T1000 (cell line): ENCODE data around the gene RBM12.
A peak's percentile ranks its signal among the peaks of the same experiment; 100 is the strongest.

Experiments used
- DNase-seq: peaks from one replicate; lab custom pipeline; 2025; ENCODE audit warnings: mixed read lengths; lab: John Stamatoyannopoulos, UW

The RBM12 gene

GRCh38 chr20:35620818-35621559 is 43.7 kb downstream of the RBM12 start:
- DNase-seq, result no peak

GRCh38 chr20:35619196-35620095 is 45.3 kb downstream of the RBM12 start:
- DNase-seq, result peak; percentile 86

DNA sequence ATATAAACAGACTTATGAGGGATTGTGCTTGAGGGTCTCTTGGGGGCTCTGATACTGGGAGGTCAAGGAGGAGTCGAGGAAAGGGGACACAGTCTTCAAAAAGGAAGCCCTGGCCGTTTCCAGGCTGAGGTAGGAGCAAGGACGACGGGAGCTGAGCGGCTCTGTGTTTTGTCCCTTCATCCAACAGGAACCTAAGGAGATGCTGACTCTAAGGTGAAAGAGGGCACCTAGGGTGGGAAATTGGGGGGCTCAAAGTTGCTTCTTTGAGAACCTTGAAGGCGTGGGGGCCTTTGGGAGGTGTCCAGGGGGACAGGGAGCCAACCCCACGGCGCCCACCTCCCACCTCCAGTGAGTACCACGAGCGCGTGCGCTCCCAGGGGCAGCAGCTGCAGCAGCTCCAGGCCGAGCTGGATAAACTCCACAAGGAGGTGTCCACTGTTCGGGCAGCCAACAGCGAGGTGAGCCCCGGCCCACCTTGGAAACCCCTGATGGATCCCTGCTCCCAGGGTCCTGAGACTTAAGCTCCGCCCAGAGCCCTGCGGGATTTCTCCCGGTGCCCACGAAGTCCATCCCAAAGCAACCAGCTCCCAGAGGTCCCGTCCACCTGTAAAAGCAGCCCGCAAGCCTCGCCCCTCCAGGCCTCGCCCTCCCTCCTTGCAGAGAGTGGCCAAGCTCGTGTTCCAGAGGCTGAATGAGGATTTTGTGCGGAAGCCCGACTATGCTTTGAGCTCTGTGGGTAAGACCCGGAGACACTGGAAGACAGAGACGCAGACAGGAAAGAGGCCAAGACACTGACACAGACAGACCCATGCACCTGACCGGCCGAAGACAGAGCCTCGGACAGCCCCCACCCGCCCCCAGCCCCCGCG is 46.2 kb downstream of the RBM12 start:
- no peak for DNase-seq

DNA sequence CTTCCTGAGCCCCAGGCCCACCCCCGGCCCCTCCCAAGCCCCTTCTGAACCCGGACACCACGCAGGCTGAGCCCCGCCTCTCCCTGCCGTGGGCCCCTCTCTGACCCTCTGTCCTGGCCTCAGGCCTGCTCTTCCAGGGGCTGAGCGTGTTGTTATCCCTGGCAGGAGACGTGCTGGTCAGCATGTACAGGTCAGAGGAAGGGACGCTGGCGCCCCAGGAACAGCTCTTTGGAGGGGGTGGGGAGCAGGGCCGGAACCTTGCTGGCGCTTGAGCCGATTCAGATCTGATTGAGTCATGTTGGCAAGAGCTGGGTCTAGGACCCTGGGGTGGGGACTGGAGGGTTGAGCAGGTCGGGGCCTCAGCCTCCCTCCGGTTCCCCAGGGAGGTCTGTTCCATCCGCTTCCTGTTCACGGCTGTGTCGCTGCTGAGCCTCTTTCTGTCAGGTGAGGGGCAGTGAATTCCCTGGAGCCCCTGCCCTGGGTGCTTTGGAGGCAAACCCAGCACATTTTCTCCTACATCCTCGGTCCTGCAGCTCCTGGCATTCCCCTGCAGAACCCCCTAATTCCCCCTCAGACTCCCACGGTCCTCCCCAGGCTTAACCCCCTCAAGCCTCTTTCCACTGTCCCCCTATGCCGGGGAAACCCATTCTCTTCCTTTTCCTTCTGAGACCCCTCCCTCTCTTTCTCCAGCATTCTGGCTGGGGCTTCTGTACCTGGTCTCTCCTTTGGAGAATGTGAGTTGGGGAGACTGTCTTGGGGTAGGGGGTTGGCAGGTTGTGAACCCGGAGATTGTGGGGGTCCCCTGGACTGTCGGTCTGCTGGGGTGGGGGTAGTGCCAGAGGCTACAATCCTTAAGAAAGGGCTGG is 47.1 kb downstream of the RBM12 start:
- peak; percentile 43 for DNase-seq

DNA sequence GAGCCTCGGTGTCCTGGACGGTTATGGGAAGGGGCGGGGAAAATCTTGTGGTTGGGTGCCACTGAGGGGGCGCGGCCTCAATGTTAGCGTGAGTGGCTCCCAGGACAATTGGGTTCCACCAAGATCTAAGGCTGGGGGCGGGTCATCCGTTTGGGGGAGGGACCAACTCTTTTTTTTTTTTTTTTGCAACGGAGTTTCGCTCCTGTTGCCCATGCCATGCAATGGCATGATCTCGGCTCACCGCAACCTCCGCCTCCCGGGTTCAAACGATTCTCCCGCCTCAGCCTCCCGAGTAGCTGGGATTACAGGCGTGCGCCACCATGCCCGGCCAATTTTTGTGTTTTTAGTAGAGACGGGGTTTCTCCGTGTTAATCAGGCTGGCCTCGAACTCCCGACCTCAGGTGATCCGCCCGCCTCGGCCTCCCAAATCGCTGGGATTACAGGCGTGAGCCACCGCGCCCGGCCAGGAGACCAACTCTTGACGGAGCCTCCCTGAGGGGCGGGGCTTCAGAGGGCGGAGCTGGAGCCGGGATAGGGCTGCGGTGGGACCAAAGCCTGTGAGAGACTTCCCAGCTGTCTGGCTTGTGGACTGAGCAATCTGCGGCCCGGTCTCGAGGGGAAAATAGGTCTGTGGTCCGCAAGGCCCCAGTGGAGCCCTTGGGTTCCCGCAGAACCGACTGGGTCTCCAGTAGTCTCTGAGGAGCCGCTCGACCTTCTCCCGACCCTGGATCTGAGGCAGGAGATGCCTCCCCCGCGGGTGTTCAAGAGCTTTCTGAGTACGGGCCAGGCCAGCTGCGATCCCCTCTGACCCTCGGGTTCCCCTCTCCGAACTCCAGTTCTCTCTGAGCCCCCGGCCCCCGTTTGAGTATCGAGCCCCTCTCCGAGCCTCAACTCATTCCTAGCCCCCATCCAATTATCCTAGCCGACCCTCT is 48.0 kb downstream of the RBM12 start:
- peak; percentile 79 for DNase-seq

GRCh38 chr20:35615667-35616464 is 48.8 kb downstream of the RBM12 start, which contains the start of gene SPAG4:
SPAG4 (plus strand) TSS chr20:35615829; CDS start chr20:35616004, 175 bp downstream.
- peak; percentile 99 for DNase-seq

- DNase-seq, result no peak
Observed at GRCh38 chr20:35611482-35611881, 53.2 kb downstream of the RBM12 start.

GRCh38 chr20:35610833-35611427 is 53.8 kb downstream of the RBM12 start:
- no peak for DNase-seq

DNA sequence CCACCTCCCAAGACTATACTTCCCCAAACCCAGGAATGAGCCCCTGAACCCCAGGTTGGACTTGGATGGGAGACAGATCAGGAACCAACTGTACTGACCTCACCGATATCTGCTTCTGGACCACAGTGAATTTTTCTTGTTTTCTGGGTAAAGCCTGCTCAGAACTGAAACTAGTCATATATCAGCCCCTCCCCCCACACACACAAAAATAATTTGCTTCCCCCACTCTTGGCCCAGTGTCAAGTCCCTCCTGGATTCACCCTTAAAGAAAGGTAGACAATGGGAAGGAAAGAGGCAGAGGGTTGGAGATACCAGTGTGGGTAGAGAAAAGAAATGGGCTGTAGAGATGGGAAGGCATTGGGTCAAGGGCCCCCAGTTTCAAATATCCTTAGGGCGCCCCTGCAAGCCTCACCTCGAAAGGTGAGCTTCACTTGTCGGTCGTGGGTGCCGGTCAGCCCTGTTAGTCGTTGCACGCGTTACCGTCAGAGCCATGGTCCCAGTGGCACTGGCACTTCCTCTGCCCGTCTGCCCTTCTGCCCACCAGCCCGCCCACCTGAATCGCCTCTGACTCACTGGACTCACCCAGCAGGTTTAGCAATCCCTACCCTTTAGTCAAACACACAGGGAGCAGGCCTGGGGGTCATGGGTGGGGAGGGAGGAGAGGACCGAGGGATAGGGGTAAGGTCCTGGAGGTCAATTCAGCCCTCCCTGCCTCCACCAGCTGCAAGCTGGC is 57.5 kb downstream of the RBM12 start:
- no peak for DNase-seq

GRCh38 chr20:35606127-35606526 is 58.6 kb downstream of the RBM12 start:
- DNase-seq, result no peak

- no peak for DNase-seq
Observed at GRCh38 chr20:35604449-35604747, 60.3 kb downstream of the RBM12 start.

GRCh38 chr20:35603695-35604448 is 60.8 kb downstream of the RBM12 start:
- no peak for DNase-seq

DNA sequence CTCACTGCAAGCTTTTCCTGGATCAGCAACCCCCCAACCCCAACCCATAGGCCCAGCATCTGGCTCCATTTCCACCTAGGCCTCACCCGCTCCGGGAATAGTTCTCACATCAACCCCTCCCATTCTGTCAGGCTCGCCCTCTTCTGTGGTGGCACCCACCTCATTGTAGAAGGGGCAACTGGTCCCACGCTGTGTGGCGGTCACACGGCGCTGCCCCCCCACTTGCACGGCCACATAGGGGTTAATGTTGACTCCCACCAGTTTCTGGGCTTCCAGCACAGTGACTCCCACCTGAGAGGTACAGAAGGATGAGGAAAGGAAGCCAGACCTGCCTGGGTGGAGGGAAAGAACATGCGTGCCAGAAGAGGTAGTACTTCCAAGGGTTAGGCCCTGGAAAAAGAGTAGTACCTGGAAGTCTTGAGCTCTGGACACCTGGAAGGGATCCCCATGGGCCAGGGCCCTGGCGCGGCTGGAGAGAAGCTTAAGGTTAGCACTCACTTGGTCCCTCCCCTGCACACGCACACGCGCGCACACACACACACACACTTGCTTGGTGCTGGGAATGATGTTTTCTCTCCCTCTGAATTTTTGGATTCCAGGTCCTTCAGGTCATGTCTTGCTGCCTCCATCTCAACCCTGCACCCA is 61.7 kb downstream of the RBM12 start:
- DNase-seq, result no peak

DNA sequence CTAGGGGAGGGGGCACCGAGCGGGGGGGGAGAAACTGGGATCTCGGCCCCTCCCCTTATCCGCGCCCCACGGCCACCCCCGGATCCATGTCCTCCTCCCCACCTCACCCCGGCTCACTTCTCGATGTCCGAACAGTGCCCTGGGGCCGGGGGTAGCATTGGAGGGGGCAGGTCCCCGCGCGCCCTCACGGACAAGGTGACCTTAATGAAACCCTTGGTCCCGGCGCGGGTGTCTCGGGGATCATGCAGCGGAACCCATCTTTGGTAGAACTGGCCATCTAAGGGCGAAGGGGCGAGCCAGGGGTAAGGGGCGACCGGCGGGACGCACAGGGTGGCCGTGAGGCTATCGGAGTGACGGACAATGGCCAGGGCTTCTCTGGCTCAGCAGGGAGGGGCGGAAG is 62.7 kb downstream of the RBM12 start:
- no peak for DNase-seq

DNA sequence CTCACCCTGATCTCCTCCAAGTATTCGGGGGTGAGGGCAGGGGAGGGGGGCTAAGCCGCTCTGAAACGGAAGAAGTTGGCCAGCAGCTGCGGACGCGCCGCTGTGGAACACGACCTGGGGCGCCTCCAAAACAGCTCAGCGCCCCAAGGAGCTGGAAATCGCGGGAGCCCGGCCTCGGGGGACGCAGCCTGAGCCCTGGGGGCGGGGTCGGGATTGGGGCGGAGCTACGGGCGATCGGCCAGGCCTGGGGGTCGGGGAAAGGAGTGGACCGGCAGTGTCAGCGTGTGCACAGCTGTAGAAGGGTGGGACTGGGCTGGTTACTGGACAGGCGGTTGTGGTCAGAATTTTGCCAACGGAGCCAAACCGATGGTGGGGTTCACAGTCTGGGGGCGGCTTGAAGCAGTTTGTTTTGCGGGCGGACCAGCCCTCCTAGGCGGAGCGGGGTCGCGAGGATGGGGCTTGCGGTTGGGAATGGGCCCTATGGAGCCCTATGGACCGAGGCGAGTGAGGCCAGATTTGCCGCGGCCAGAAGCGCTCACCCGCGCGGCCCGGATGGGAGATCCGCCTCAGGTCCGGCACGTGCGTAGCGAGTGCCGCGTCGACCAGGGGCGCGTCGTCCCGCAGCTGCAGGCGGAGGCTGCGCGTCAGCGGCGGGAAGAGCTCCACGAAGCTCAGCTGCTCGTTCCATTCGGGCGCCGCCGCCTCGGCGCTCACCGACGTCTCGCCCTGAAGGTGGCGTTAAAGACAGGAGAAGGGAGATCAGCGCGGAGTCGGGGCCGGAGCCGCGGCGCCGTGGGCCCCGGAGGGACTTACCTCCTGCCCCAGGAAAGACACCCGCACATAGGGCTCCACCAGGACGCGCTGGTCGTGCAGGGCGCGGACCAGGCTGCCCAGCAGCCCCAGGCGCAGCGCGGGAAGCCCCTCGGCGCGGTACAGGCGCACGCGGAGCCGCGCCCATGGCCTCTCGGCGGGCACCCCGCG is 63.4 kb downstream of the RBM12 start:
- DNase-seq, result peak; percentile 20
